ENCODE measurements around the gene DHDDS. TPM values are rescaled to one million over a fixed set of nuclear protein-coding genes. Genes with fewer than 3 reads are reported as not detected.

Gene DHDDS
- total RNA-seq, 2 donors from 2014 or later: 83.5 to 88.5 TPM

DNA sequence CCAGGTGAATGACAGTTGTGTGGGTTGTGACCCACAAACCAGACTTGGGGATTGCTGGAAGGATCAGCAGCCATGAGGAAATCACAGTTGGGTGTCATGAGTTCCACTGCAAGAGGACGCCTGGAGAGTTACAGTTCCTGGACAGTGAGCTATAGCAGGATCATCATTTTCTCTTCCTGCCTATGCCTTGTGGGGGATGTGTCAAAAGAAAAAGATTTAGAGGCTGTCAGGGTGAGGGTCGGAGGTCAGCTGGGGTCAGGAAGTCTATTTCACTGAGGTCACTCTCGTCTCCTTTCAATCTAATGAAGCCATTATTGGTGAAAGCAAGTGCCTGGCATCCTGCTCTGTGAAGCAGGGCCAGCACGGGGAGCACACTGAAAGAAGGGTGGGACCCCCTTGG, 28.5 kb upstream of the DHDDS start:
- no peak overlapping the region for H3K4me3 ChIP-seq

DNA sequence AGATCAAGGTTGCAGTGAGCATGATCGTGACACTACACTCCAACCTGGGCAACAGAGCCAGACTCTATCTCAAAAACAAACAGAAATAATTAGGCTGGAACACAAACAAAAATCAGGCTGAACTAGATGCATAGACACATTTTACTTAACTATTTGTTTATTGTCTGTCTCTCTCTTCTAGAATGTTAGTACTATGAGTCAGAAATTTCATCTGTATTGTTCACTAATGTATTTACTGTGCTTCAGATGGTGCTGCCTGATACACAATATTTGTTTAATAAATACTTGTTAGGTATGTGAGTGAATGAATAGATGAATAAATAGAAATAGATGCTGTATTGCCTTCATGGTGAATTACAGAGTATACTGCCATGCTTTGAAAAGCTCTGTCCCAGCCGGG, 27.5 kb upstream of the DHDDS start:
- no peak for DNase-seq
- H3K27me3 ChIP-seq: peaks cover 4% of the 10 kb centered on the region
- intact Hi-C loops (cut with DNase I): no loop called here

More for the DNA sequence above, 28.5 kb upstream of the DHDDS start:
- no peaks in the 10 kb centered on the region for H3K4me1 ChIP-seq
- intact Hi-C loops (cut with DNase I): no loop called here
- H3K9ac ChIP-seq (ENCODE audit: low read depth in 2 of 2, low read length in 2 of 2): no peak overlapping the region
- DNase-seq: no peak
- no peaks in the 10 kb centered on the region for H3K36me3 ChIP-seq
- no peaks in the 10 kb centered on the region for H3K27me3 ChIP-seq
- no peak overlapping the region for H3K27ac ChIP-seq
- no peak for TF ChIP-seq CTCF (IDR thresholded peaks at IDR 0.05)
- no peaks in the 10 kb centered on the region for H3K9me3 ChIP-seq

GRCh38 chr1:26405281-26405915, 26.7 kb upstream of the DHDDS start:
- H3K9me3 ChIP-seq: no peaks in the 10 kb centered on the region
- intact Hi-C loops (cut with DNase I): no loop called here
- no peak overlapping the region for H3K27ac ChIP-seq
- H3K4me1 ChIP-seq: no peaks in the 10 kb centered on the region
- H3K36me3 ChIP-seq: no peaks in the 10 kb centered on the region
- H3K9ac ChIP-seq (ENCODE audit: low read depth in 2 of 2, low read length in 2 of 2): no peak overlapping the region
- H3K27me3 ChIP-seq: peaks cover 7% of the 10 kb centered on the region
- H3K4me3 ChIP-seq: no peak overlapping the region
- TF ChIP-seq CTCF (IDR thresholded peaks at IDR 0.05): no peak
- DNase-seq: no peak

More for the DNA sequence above, 27.5 kb upstream of the DHDDS start:
- no peak overlapping the region for H3K4me3 ChIP-seq
- no peaks in the 10 kb centered on the region for H3K36me3 ChIP-seq
- no peak for TF ChIP-seq CTCF (IDR thresholded peaks at IDR 0.05)
- H3K27ac ChIP-seq: no peak overlapping the region
- no peaks in the 10 kb centered on the region for H3K4me1 ChIP-seq
- H3K9ac ChIP-seq (ENCODE audit: low read depth in 2 of 2, low read length in 2 of 2): no peak overlapping the region
- H3K9me3 ChIP-seq: no peaks in the 10 kb centered on the region

DNA sequence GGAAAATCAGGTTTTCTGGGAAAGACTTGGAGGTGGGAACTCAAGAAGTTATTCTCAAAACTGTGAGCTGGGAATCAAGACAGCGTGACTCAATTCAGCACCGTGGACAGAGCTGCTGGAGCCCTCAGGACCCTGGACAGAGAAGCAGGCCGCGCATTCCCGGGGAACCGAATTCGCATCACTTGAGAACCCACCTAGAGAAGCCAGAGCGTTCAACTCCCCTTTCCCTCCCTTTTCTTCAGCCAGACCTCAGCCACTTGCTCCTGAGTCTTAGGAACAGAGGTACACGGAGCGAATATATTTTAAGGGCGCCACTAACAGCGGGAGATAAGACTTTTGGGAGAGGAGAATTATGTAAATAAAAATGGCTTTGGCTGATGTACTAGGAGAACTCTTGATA, 23.5 kb upstream of the DHDDS start:
- Histone ChIP-seq H3K9me3 (no peaks in the 10 kb centered on the region), H3K4me3 (no peak overlapping the region), H3K9ac (ENCODE audit: low read depth in 2 of 2, low read length in 2 of 2) (no peak overlapping the region), H3K27me3 (peaks cover 36% of the 10 kb centered on the region), H3K4me1 (no peaks in the 10 kb centered on the region), H3K27ac (no peak overlapping the region), H3K36me3 (no peaks in the 10 kb centered on the region)
- intact Hi-C loops (cut with DNase I): no loop called here
- TF ChIP-seq CTCF (IDR thresholded peaks at IDR 0.05): no peak
- peak; percentile 70 for DNase-seq

DNA sequence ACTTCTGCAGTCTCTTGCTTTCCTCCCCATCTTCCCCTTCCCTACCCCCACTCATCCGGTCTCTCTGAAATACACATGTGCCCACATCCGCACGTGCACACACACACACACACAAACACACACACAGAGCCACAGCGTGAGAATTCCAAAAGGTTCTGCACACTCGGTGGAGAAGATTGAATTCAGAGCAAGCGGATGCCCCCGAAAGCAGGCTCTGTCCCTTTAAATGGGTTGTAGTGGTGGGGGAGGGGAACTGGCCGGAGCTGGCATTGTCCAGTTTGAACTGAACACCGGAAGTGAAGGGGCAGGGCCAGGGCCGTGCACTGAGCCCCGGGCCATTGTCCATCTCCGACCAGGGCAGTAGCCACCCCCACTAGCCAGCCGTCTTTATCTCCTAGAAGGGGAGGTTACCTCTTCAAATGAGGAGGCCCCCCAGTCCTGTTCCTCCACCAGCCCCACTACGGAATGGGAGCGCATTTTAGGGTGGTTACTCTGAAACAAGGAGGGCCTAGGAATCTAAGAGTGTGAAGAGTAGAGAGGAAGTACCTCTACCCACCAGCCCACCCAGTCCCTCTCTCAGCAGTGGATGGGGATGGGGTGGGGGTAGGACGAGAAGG, 22.8 kb upstream of the DHDDS start:
- Histone ChIP-seq H3K27ac (no peak overlapping the region), H3K36me3 (no peaks in the 10 kb centered on the region), H3K9ac (ENCODE audit: low read depth in 2 of 2, low read length in 2 of 2) (no peak overlapping the region), H3K9me3 (no peaks in the 10 kb centered on the region), H3K4me1 (no peaks in the 10 kb centered on the region), H3K4me3 (no peak overlapping the region), H3K27me3 (peaks cover 37% of the 10 kb centered on the region)
- DNase-seq: no peak
- TF ChIP-seq CTCF (IDR thresholded peaks at IDR 0.05): no peak
- intact Hi-C loops (cut with DNase I): no loop called here
